ENCODE data around the gene MED22.
"Not testable (repeated sequence)": the region's sequence is repeated elsewhere in the genome, so short reads cannot be mapped to it uniquely, and the experiment has no call there.

The MED22 gene

DNA sequence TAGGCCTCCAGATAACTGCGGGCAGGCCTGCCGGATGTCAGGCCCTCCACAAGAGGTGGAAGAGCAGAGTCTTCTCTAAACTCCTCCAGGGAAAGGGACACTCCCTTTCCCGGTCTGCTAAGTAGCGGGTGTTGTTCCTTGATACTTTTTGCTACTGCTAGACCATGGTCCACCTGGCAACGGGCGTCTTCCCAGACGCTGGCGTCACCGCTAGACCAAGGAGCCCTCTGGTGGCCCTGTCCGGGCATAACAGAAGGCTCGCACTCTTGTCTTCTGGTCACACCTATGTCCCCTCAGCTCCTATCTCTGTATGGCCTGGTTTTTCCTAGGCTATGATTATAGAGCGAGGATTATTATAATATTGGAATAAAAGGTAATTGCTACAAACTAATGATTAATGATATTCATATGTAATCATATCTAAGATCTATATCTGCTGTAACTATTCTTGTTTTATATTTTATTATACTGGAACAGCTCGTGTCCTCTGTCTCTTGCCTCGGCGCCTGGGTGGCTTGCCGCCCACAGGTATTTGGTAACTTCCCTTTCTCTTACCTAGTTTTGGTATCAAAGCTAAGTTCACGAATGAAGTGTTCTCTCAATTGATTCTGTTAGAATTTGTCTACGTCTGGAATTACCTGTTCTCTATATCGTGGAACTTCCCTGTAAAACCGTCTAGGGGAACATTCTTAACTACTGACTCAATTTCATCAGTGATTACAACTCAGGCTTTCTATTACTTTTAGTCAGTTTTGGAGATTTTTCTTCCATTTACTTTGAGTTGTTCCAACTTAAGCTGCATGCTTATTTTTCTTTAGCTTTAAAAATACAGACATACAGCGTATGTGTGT lies 18.4 kb downstream of the MED22 start:
- H3K27ac ChIP-seq (ENCODE audit: extremely low read depth, low read depth, low read length) = not testable (repeated sequence)

DNA sequence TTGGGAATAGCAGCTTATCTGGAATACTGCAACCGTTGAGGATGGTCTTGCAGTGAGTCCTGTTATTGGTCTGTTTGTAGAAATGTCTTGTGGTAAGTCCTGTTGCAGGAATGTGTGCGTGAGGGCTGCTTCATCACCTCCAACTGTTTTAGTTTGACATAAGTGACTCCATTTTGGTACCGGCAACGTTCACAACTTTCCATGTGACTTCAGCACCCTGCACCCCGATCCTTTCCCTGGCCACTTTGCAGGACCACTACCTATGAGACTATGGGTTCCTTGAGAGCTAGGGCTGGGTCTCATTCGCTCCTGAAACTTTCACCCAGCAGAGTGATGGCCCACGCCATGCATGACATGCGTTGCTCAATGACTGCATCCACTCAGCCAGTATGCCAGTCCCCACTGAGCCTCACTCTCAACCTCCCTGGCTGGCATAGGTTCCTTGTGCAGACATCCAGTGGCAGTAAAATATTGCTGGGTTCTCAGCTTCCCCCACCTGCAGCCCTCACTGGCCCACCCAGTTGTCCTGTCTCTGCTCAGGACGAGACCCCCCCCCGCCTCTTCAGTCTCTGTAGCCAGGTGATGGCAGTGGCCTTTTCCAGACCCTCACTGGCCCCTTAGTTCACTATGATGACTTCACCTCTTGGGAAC lies 20.0 kb downstream of the MED22 start:
- Histone ChIP-seq H3K9me3 (ENCODE audit: control insufficient read depth, insufficient read depth, low read depth, low read length) (no peaks in the 10 kb centered on the region), H3K36me3 (ENCODE audit: control insufficient read depth in 2 of 2, insufficient read depth in 1 of 2, low read length in 2 of 2) (peaks cover 4 to 33% of the 10 kb centered on the region in 2 experiments; a peak in 2 of 3 replicates), H3K27ac (ENCODE audit: extremely low read depth, low read depth, low read length) (no peak overlapping the region), H3K4me3 (ENCODE audit: low read depth, low read length) (no peak overlapping the region), H3K4me1 (ENCODE audit: control insufficient read depth, insufficient read depth, low read length) (no peaks in the 10 kb centered on the region)
- ChIA-PET CTCF (interaction anchor here (0.7 to 8.9 kb wide), 5 partner anchors 89 to 178 kb away, joined by 3 to 159 read pairs (median 40); no protein-coding TSS in a partner anchor), POLR2A (interaction anchor here (3.1 kb wide), 1 partner anchor 142 kb away, joined by 19 read pairs; no protein-coding TSS in a partner anchor)
- TF ChIP-seq ZNF785 (tag by site-specific recombination; IDR thresholded peaks at IDR 0.05) = no peak
- TF ChIP-seq ZNF423 (tag by site-specific recombination; IDR thresholded peaks at IDR 0.05) = no peak
- TF ChIP-seq IKZF3 (tag by site-specific recombination; IDR thresholded peaks at IDR 0.05) = no peak
- TF ChIP-seq PRDM1 (tag by site-specific recombination; IDR thresholded peaks at IDR 0.05) = no peak
- TF ChIP-seq ZNF521 (tag by site-specific recombination; IDR thresholded peaks at IDR 0.05) = no peak
- TF ChIP-seq ZBTB8A (tag by site-specific recombination; IDR thresholded peaks at IDR 0.05) = no peak
- TF ChIP-seq, protein P1, sequence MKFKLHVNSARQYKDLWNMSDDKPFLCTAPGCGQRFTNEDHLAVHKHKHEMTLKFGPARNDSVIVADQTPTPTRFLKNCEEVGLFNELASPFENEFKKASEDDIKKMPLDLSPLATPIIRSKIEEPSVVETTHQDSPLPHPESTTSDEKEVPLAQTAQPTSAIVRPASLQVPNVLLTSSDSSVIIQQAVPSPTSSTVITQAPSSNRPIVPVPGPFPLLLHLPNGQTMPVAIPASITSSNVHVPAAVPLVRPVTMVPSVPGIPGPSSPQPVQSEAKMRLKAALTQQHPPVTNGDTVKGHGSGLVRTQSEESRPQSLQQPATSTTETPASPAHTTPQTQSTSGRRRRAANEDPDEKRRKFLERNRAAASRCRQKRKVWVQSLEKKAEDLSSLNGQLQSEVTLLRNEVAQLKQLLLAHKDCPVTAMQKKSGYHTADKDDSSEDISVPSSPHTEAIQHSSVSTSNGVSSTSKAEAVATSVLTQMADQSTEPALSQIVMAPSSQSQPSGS (tag by site-specific recombination; IDR thresholded peaks at IDR 0.05; ENCODE audit: low read depth) = no peak

More for the DNA sequence above, 18.4 kb downstream of the MED22 start:
- H3K4me3 ChIP-seq (ENCODE audit: low read depth, low read length); H3K4me1 ChIP-seq (ENCODE audit: control insufficient read depth, insufficient read depth, low read length); H3K9me3 ChIP-seq (ENCODE audit: control insufficient read depth, insufficient read depth, low read depth, low read length): not testable (repeated sequence)
- ChIA-PET POLR2A (interaction anchor here (1.1 to 3.1 kb wide), 7 partner anchors 11 to 143 kb away, joined by 3 to 20 read pairs (median 4); partner anchors contain the start of genes MED22 and RPL7A), CTCF (interaction anchor here (0.5 to 8.9 kb wide), 17 partner anchors 9 to 182 kb away, joined by 3 to 159 read pairs (median 5); no protein-coding TSS in a partner anchor)
- TF ChIP-seq ZBTB8A (tag by site-specific recombination; IDR thresholded peaks at IDR 0.05) (0 out of 2 replicates have a peak, but pooled peaks have one; percentile 20), ZNF2 (tag by site-specific recombination; IDR thresholded peaks at IDR 0.05) (peak; percentile 41; the same call in 1 of the 2 replicates), KLF1 (tag by site-specific recombination; IDR thresholded peaks at IDR 0.05) (peak; percentile 12; the same call in 1 of the 2 replicates), ZSCAN30 (tag by site-specific recombination; IDR thresholded peaks at IDR 0.05) (0 out of 2 replicates have a peak, but pooled peaks have one; percentile 10), ZNF654 (tag by site-specific recombination; IDR thresholded peaks at IDR 0.05; ENCODE audit: low read depth) (peak; percentile 61)
- TF ChIP-seq, protein P2, sequence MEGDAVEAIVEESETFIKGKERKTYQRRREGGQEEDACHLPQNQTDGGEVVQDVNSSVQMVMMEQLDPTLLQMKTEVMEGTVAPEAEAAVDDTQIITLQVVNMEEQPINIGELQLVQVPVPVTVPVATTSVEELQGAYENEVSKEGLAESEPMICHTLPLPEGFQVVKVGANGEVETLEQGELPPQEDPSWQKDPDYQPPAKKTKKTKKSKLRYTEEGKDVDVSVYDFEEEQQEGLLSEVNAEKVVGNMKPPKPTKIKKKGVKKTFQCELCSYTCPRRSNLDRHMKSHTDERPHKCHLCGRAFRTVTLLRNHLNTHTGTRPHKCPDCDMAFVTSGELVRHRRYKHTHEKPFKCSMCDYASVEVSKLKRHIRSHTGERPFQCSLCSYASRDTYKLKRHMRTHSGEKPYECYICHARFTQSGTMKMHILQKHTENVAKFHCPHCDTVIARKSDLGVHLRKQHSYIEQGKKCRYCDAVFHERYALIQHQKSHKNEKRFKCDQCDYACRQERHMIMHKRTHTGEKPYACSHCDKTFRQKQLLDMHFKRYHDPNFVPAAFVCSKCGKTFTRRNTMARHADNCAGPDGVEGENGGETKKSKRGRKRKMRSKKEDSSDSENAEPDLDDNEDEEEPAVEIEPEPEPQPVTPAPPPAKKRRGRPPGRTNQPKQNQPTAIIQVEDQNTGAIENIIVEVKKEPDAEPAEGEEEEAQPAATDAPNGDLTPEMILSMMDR (tag by site-specific recombination; IDR thresholded peaks at IDR 0.05) = peak; percentile 34; the same call in 1 of the 2 replicates
- peaks cover 4 to 49% of the 10 kb centered on the region in 2 experiments; a peak in 2 of 3 replicates for H3K36me3 ChIP-seq (ENCODE audit: control insufficient read depth in 2 of 2, insufficient read depth in 1 of 2, low read length in 2 of 2)

DNA sequence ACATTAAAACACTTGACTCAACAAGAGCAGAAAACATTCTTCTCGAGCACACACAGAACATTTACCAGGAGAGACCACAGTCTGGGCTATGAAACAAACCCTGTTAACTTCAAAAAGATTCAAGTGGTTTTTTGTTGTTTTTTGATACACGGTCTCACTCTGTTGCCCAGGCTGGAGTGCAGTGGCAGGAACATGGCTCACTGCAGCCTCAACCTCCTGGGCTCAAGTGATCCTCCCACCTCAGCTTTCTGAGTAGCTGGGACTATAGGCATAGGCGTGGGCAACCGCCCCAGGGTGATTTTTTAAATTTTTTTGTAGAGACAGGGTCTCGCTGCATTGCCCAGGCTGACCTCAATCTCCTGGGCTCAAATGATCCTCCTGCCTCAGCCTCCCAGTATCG lies 20.9 kb downstream of the MED22 start:
- peaks cover 4 to 24% of the 10 kb centered on the region in 2 experiments; a peak in 2 of 3 replicates for H3K36me3 ChIP-seq (ENCODE audit: control insufficient read depth in 2 of 2, insufficient read depth in 1 of 2, low read length in 2 of 2)
- POLR2A ChIA-PET; H3K9me3 ChIP-seq (ENCODE audit: control insufficient read depth, insufficient read depth, low read depth, low read length); H3K4me1 ChIP-seq (ENCODE audit: control insufficient read depth, insufficient read depth, low read length); H3K4me3 ChIP-seq (ENCODE audit: low read depth, low read length); H3K27ac ChIP-seq (ENCODE audit: extremely low read depth, low read depth, low read length): not testable (repeated sequence)
- CTCF ChIA-PET = interaction anchor here (4.3 to 8.9 kb wide), 3 partner anchors 88 to 146 kb away, joined by 40 to 159 read pairs (median 48); no protein-coding TSS in a partner anchor

Measured in HEK293 (cell line).